Measurements from ENCODE around the gene TBC1D19.

GRCh38 chr4:26741491-26741871 is 157.6 kb downstream of the TBC1D19 start:
- no peak for TF ChIP-seq CTCF (IDR thresholded peaks at IDR 0.05; ENCODE audit: low read depth, low read length, poor library complexity, severe bottlenecking)
- no peak for TF ChIP-seq EZH2phosphoT487 (IDR thresholded peaks at IDR 0.05; ENCODE audit: borderline replicate concordance, low read length)

Measured in DOHH2 (cell line).